ENCODE measurements around the gene NFILZ.

DNA sequence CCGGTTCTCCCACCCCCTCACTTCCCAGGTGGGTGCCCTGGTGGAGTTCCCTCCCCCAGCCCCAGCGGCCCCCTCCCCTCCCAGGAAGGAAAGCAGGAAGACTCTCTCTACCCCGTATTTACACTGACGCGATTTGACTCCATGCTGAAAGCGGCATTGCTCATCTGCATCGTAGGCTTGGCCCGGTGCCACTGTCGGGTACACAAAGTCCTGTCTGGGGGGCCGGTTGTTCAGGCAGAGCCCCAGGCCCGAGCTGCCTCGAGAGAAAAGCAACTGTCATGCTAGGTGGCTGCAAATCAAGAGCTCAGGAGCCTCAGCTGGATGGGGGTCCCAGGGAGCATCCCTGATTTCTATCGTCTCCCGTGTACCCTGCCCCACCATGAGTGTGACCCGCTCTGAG, 34.8 kb upstream of the NFILZ start:
- TF ChIP-seq, protein P1, sequence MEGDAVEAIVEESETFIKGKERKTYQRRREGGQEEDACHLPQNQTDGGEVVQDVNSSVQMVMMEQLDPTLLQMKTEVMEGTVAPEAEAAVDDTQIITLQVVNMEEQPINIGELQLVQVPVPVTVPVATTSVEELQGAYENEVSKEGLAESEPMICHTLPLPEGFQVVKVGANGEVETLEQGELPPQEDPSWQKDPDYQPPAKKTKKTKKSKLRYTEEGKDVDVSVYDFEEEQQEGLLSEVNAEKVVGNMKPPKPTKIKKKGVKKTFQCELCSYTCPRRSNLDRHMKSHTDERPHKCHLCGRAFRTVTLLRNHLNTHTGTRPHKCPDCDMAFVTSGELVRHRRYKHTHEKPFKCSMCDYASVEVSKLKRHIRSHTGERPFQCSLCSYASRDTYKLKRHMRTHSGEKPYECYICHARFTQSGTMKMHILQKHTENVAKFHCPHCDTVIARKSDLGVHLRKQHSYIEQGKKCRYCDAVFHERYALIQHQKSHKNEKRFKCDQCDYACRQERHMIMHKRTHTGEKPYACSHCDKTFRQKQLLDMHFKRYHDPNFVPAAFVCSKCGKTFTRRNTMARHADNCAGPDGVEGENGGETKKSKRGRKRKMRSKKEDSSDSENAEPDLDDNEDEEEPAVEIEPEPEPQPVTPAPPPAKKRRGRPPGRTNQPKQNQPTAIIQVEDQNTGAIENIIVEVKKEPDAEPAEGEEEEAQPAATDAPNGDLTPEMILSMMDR (conservative IDR thresholded peaks at IDR 0.05), result no peak
- TF ChIP-seq ZFX (IDR thresholded peaks at IDR 0.05), result no peak

Measured in C4-2B (cell line).